IPS-18a (cell line): ENCODE data around the gene HERPUD1.
"Not testable (repeated sequence)": the region's sequence is repeated elsewhere in the genome, so short reads cannot be mapped to it uniquely, and the experiment has no call there.

Experiments used
- H3K27ac ChIP-seq: one replicate; pipeline ENCODE4 v1.5.1; 2013; ENCODE audit warnings: low read length
- H3K27me3 ChIP-seq: one replicate; pipeline ENCODE4 v1.6.1; 2013; ENCODE audit warnings: mild to moderate bottlenecking, low read length; ENCODE audit not compliant: control insufficient read depth, insufficient read depth
- H3K36me3 ChIP-seq: one replicate; pipeline ENCODE4 v1.6.1; 2013; ENCODE audit warnings: low read depth, low read length; ENCODE audit not compliant: control insufficient read depth
- H3K4me1 ChIP-seq: one replicate; pipeline ENCODE4 v1.6.1; 2013; ENCODE audit warnings: low read depth, low read length; ENCODE audit not compliant: control insufficient read depth
- H3K4me3 ChIP-seq: one replicate; pipeline ENCODE4 v1.5.1; 2013; ENCODE audit warnings: low read length
- H3K9ac ChIP-seq: one replicate; pipeline ENCODE4 v1.6.1; 2013; ENCODE audit warnings: mild to moderate bottlenecking, low read length, moderate library complexity
- H3K9me3 ChIP-seq: one replicate; pipeline ENCODE4 v1.6.1; 2013; ENCODE audit warnings: low read depth, low read length; ENCODE audit not compliant: control insufficient read depth

Gene HERPUD1

DNA sequence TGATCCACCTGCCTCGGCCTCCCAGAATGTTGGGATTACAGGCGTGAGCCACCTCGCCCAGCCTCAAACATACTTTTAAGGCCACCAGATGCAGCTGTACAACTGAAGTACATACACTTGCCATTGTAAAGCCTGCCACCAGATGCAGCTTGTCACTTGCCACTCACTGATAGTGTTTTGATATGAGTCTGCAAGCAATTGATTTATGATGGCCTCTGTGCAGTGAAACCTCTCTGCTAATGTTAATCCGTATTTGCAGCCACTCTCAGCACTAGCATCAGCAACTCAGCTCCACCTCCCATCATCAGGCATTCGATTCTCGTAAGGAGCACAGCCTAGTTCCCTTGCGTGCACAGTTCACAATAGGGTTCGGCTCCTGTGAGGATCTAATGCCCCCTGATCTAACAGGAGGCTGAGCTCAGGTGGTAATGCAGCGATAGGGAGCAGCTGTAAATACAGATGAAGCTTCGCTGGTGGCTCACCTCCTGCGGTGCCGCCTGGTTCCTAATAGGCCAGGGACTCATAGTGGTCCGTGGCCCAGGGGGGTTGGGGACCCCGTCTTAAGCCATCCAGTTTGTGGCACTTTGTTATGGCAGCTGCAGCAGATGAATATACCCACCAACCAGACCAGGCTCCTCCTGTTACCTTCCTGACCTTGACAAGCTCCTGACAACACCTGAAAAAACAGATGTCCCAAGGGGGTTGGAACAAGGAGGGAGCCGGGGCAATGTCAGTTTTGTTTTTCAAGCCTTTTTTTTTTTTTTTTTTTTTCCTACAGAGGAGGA is 1.3 kb upstream of the HERPUD1 start:
- Histone ChIP-seq H3K4me3 (no peak overlapping the region), H3K36me3 (peaks cover 8% of the 10 kb centered on the region), H3K9ac (no peak overlapping the region), H3K27ac (no peak overlapping the region), H3K27me3 (no peaks in the 10 kb centered on the region), H3K9me3 (no peaks in the 10 kb centered on the region), H3K4me1 (peaks cover 21% of the 10 kb centered on the region)

DNA sequence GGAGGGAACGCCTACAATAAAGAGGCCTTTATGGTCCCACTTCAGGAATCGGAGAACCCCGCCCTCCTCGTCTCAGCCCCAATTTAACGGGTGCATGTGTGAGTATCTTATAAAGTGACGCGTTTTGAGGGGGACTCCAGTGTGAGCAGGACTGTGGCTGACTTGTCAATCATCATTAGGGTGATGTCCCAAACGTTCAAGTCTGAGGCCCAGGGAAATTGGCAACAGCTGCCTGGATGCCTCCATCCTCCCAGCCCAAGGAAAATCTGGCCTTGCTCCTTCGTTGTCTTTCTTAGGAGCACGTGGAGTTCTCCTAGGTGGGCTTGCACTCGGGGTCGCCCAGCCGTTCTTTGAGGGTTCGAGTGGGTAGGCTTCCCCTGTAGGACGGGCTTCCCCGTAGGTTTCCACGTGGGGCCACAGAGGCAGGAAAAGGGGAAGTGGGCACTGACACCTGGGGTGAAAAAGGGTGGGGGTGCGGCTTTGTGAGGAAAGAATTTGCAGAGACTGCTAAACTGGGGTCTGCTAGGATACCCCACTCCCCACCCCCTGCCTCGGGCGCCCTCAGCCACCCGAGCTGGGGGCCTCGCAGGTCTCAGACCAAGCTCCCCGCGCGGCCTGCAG is 561 bp upstream of the HERPUD1 start:
- Histone ChIP-seq H3K27ac (peak overlapping the region; percentile 84), H3K4me3 (peak overlapping the region; percentile 86), H3K36me3 (peaks cover 13% of the 10 kb centered on the region), H3K9ac (peak overlapping the region; percentile 80), H3K27me3 (no peaks in the 10 kb centered on the region), H3K9me3 (no peaks in the 10 kb centered on the region), H3K4me1 (peaks cover 21% of the 10 kb centered on the region)

DNA sequence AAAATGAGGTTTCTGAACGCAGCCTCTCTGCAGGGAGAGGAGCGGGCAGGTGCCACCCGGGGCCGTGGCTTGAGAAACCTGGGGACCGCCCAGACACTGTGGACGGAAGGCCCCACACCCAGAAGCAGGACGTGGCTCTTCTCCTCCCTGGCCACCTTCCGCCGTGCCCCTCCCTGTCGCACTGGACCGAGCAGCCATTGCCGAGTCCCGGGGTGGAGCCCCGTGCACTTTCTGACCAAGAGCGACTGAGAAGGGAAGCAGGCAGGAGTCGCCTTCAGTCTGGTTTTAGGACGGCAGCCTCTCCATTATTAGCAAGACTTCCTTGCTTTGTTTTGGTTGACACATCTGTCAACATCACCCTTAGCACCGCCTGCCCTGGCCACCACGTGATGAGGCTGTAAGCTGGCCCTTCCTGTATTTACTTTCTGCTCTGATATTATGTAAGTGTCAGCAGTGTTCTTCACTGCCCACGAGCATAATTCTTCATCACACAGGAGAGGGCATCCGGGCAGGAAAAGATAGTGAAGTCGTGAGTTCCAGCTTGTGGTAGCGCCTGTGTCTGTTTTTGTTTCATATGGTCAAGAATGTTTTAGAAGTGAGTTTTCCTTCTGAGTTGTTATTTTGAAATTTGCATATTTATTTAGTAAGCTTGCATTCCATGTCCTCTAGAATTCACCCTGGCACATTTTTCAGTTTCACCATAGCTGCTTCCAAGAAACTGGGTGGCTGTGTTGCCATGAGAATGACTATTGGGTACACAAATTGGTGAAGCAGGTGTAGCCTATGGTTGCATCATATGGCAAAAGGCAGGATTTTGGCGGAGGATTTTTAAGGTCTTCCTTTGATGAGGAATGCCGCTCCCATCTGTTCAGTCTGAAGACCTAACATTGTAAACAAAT is 1.0 kb downstream of the HERPUD1 start:
- Histone ChIP-seq H3K27ac (no peak overlapping the region), H3K9me3 (no peaks in the 10 kb centered on the region), H3K27me3 (no peaks in the 10 kb centered on the region), H3K36me3 (peaks cover 29% of the 10 kb centered on the region), H3K4me3 (peak overlapping the region; percentile 86), H3K4me1 (peaks cover 21% of the 10 kb centered on the region), H3K9ac (peak overlapping the region; percentile 80)

DNA sequence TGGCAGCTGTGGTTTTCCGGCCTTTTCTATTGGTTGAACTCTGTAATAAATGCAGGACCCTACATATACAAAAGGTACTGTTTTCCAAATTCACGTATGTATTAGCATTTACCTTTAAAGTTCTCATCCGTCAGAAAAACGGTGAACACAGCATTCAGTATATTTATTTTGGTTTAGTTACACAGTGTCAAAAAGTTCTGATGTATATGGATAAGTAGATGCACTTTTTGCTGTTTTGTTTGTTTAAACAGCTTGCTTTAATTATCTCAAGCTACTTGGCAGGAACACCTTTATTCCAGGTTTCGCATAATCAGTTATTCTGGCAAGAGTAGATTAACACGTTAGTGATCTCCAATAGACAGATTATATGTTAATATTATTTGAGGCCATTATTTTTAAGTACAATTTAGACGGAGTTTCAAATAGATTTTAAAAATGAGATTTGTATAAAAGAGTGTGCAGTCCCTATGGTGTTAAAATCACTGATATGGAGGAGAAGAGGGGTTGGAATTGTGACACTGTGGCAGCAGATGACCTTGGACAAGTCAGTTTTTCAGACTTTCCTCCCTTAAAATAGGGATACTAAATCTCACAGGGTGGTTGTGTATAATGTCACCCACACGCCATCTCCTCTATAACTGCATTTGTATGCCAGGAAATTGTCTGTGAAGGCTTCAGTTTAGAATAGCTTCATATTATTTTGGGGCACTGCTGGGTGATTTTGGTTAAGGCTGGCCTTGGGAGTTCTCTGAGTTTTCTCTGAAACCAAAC is 2.1 kb downstream of the HERPUD1 start:
- Histone ChIP-seq H3K4me3 (peak overlapping the region; percentile 86), H3K4me1 (peaks cover 21% of the 10 kb centered on the region), H3K27ac (no peak overlapping the region), H3K9ac (peak overlapping the region; percentile 80), H3K9me3 (no peaks in the 10 kb centered on the region), H3K36me3 (peaks cover 40% of the 10 kb centered on the region), H3K27me3 (no peaks in the 10 kb centered on the region)

DNA sequence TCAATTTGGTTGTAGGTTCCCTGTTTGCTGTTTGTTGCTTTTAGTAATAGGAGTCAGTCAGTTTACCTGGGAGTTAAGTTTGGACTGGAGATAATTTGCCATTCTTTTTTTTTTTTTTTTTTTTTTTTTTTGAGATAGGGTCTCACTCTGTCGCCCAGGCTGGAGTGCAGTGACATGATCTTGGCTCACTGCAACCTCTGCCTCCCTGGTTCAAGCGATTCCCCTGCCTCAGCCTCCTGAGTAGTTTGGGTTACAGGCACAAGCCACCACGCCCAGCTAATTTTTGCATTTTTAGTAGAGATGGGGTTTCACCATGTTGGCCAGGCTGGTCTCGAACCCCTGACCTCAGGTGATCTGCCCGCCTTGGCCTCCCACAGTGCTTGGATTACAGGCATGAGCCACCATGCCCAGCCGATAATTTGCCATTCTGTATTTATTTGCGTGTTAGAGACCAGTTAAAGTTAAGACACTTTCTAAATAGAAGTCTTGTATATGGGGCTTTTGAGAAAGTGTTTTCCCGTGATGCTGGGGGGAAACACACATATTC is 2.7 kb downstream of the HERPUD1 start:
- Histone ChIP-seq H3K4me1 (peaks cover 21% of the 10 kb centered on the region), H3K36me3 (peaks cover 46% of the 10 kb centered on the region)
- not testable (repeated sequence) for H3K9me3 ChIP-seq, H3K27ac ChIP-seq, H3K27me3 ChIP-seq, H3K9ac ChIP-seq, H3K4me3 ChIP-seq

DNA sequence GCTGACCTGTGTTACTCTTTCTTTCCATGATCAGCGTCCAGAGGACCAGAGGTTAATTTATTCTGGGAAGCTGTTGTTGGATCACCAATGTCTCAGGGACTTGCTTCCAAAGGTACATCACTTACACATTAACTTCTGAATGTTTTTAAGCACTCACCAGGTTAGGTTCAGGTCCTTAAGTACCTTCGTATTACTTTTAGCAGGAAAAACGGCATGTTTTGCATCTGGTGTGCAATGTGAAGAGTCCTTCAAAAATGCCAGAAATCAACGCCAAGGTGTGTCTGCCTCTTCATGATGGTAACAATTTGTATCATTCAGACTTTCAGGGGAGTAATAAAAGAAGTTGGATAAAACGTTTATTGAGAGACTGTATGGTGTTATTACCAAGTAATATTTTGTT is 3.3 kb downstream of the HERPUD1 start:
- H3K36me3 ChIP-seq = peaks cover 51% of the 10 kb centered on the region
- H3K4me3 ChIP-seq = no peak overlapping the region
- no peak overlapping the region for H3K27ac ChIP-seq
- H3K27me3 ChIP-seq = no peaks in the 10 kb centered on the region
- peaks cover 21% of the 10 kb centered on the region for H3K4me1 ChIP-seq
- H3K9me3 ChIP-seq = no peaks in the 10 kb centered on the region
- H3K9ac ChIP-seq = no peak overlapping the region

DNA sequence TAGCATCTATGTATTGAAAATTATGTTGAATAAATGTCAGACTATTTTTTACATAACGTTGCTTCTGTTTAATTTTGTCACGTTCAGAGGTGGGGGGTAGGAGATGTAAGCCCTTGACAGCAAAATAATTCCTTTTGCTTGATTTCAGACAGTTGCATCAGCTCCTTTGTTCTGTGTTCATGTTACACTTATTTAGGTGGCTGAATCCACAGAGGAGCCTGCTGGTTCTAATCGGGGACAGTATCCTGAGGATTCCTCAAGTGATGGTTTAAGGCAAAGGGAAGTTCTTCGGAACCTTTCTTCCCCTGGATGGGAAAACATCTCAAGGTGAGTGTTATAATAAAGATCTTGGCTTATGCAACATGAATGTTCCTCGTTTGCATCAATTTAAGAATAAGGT is 4.5 kb downstream of the HERPUD1 start:
- H3K36me3 ChIP-seq = peaks cover 61% of the 10 kb centered on the region
- H3K4me3 ChIP-seq = no peak overlapping the region
- H3K27me3 ChIP-seq = no peaks in the 10 kb centered on the region
- peaks cover 10% of the 10 kb centered on the region for H3K4me1 ChIP-seq
- no peak overlapping the region for H3K9ac ChIP-seq
- no peaks in the 10 kb centered on the region for H3K9me3 ChIP-seq
- no peak overlapping the region for H3K27ac ChIP-seq

DNA sequence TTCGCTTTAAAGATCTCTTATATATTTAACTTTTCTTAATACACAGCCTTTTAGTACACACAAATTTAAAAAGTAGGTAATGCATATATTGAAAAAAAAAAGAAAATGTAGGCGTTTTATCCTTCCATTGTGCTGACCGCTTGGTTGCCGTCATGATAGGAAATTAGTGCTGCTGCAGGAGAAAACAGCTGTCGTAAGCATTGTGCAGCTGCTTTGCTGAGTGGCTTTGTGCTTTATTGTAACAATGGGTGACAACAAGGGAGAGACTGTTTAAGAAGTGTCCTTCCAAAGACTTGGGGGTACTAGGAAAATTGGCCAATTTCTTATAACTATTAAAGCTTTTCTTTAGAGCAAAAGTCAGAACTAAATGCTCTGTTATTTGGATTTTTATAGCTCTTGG is 5.0 kb downstream of the HERPUD1 start:
- H3K36me3 ChIP-seq = peaks cover 64% of the 10 kb centered on the region

DNA sequence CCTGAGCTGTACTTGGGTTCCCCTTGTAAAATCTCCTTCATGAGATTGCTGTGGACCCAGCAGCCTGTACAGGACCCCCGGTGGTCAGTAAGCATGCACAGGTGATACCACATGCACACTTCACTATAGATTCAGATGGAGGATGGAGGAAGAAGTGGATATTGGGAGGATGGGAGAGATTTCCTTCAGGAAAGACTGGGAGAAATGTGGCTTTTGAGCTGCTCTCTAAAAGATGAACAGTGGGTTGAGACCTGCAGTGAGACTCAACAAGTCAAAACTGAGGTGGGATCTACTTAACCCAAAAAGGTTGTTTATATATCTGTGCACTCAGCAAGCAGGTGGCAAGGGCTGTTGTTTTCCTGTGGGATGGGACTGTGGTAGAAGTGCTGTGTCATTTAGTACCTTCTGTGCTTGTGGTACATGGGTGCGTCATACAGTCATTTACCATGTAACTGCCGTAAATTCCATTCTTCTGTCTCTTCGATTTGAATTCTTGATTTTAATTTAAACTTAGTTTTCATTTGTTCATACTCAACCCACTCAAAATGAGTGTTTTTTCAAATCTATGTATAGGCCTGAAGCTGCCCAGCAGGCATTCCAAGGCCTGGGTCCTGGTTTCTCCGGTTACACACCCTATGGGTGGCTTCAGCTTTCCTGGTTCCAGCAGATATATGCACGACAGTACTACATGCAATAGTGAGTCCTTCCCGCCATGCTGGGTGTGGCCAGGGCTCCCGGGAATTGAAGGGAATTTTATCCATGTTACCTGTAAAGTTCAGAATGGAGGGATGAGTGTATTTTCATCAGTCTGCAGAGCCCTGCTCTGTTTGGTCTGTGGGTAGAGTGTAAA is 6.9 kb downstream of the HERPUD1 start:
- Histone ChIP-seq H3K4me1 (peaks cover under 1% of the 10 kb centered on the region), H3K27me3 (no peaks in the 10 kb centered on the region), H3K9me3 (no peaks in the 10 kb centered on the region), H3K4me3 (no peak overlapping the region), H3K9ac (no peak overlapping the region), H3K27ac (no peak overlapping the region), H3K36me3 (peaks cover 84% of the 10 kb centered on the region)

More for the DNA sequence above, 5.0 kb downstream of the HERPUD1 start:
- Histone ChIP-seq H3K9ac (no peak overlapping the region), H3K4me3 (no peak overlapping the region), H3K27me3 (no peaks in the 10 kb centered on the region), H3K27ac (no peak overlapping the region), H3K9me3 (no peaks in the 10 kb centered on the region), H3K4me1 (peaks cover 10% of the 10 kb centered on the region)

DNA sequence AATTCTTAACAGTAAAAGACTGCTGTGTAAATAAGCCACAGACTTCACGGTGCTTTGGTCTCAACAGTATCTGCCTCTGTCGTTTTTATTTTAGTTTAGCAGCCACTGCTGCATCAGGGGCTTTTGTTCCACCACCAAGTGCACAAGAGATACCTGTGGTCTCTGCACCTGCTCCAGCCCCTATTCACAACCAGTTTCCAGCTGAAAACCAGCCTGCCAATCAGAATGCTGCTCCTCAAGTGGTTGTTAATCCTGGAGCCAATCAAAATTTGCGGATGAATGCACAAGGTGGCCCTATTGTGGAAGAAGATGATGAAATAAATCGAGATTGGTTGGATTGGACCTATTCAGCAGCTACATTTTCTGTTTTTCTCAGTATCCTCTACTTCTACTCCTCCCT is 7.9 kb downstream of the HERPUD1 start:
- Histone ChIP-seq H3K27ac (no peak overlapping the region), H3K4me1 (no peaks in the 10 kb centered on the region), H3K27me3 (no peaks in the 10 kb centered on the region), H3K9ac (no peak overlapping the region), H3K9me3 (no peaks in the 10 kb centered on the region), H3K36me3 (peaks cover 91% of the 10 kb centered on the region), H3K4me3 (no peak overlapping the region)
